Upper lobe of right lung (tissue), 1 donor: ENCODE results near the gene SMIM24. TPM values are rescaled to one million over a fixed set of nuclear protein-coding genes. Genes with fewer than 3 reads are reported as not detected.
A peak's percentile ranks its signal among the peaks of the same experiment; 100 is the strongest.
"Not testable (repeated sequence)": the region's sequence is repeated elsewhere in the genome, so short reads cannot be mapped to it uniquely, and the experiment has no call there.

Experiments used
- ATAC-seq: fragments of 200-7000 bp; cut with Tn5 transposase; one replicate; pipeline ENCODE4 v1.9.1; 2020; ENCODE audit warnings: mild to moderate bottlenecking, moderate library complexity
- DNase-seq: peaks from one replicate; pipeline ENCODE4 v3.0.0-alpha.2; 2020
- H3K27ac ChIP-seq: fragments of 200-600 bp; one replicate; pipeline ENCODE4 v1.8.0; 2022
- H3K27me3 ChIP-seq: fragments of 200-600 bp; one replicate; pipeline ENCODE4 v1.8.0; 2022; ENCODE audit warnings: mild to moderate bottlenecking
- H3K36me3 ChIP-seq: fragments of 200-600 bp; one replicate; pipeline ENCODE4 v1.8.0; 2022
- H3K4me1 ChIP-seq: fragments of 200-600 bp; one replicate; pipeline ENCODE4 v1.8.0; 2022
- H3K4me3 ChIP-seq: fragments of 200-600 bp; one replicate; pipeline ENCODE4 v1.8.0; 2022; ENCODE audit warnings: mild to moderate bottlenecking
- H3K9me3 ChIP-seq: fragments of 200-600 bp; one replicate; pipeline ENCODE4 v1.8.0; 2022
- CTCF ChIP-seq: fragments of 200-600 bp; IDR thresholded peaks from one replicate; pipeline ENCODE4 v1.8.0; 2022; ENCODE audit warnings: antibody characterized with exemption
- intact Hi-C: fragments of 100-400 bp; cut with DNase I; formaldehyde crosslinking; loops from one replicate; pipeline ENCODE4 v1.11.0; 2022
- total RNA-seq: library from RNA; stranded (reverse); fragmentation: NEBNext Ultra II Directional; extraction: Animal tissue kit (Norgen Biotek cat#: 25700); gene quantifications from one replicate; pipeline ENCODE4 v1.2.1, GENCODE V29; 2021
- donor health status: DM: no; HTN: yes; CAD: no; lungs with severe emphysema.

SMIM24 gene
- total RNA-seq, 1 donor from 2014 or later = not detected

GRCh38 chr19:3433805-3434540 lies 46.4 kb downstream of the SMIM24 start:
- TF ChIP-seq CTCF = no peak
- peak overlapping the region; percentile 55 for H3K4me3 ChIP-seq
- H3K4me1 ChIP-seq = peaks cover 28% of the 10 kb centered on the region
- intact Hi-C loops = loop anchor here (5.0 to 10.0 kb wide), 2 partner anchors 69 to 107 kb away; partner anchors contain the start of gene NFIC
- DNase-seq (no peak), ATAC-seq (no peak)
- peak overlapping the region; percentile 84 for H3K27ac ChIP-seq
- H3K9me3 ChIP-seq = no peaks in the 10 kb centered on the region
- no peaks in the 10 kb centered on the region for H3K27me3 ChIP-seq
- H3K36me3 ChIP-seq = peaks cover 41% of the 10 kb centered on the region

- H3K4me1 ChIP-seq = peaks cover 30% of the 10 kb centered on the region
- peaks cover 37% of the 10 kb centered on the region for H3K36me3 ChIP-seq
- no peak for TF ChIP-seq CTCF
- no peaks in the 10 kb centered on the region for H3K27me3 ChIP-seq
- intact Hi-C loops = loop anchor here (5.0 to 10.0 kb wide), 2 partner anchors 69 to 106 kb away; partner anchors contain the start of gene NFIC
- H3K9me3 ChIP-seq = no peaks in the 10 kb centered on the region
- H3K27ac ChIP-seq = peak overlapping the region; percentile 84
- no peak for DNase-seq
- H3K4me3 ChIP-seq = no peak overlapping the region
- no peak for ATAC-seq
Observed at GRCh38 chr19:3433313-3433712, 47.0 kb downstream of the SMIM24 start.

GRCh38 chr19:3431760-3432397 lies 48.4 kb downstream of the SMIM24 start:
- ATAC-seq (no peak), DNase-seq (no peak)
- Histone ChIP-seq H3K9me3 (no peaks in the 10 kb centered on the region), H3K4me1 (peaks cover 35% of the 10 kb centered on the region), H3K27me3 (no peaks in the 10 kb centered on the region), H3K4me3 (no peak overlapping the region), H3K27ac (peak overlapping the region; percentile 42), H3K36me3 (peaks cover 23% of the 10 kb centered on the region)
- TF ChIP-seq CTCF = no peak
- intact Hi-C loops = loop anchor here (5.0 to 10.0 kb wide), 2 partner anchors 67 to 105 kb away; partner anchors contain the start of gene NFIC

GRCh38 chr19:3430366-3430680 lies 50.0 kb downstream of the SMIM24 start:
- intact Hi-C loops = loop anchor here (5.0 to 10.0 kb wide), 2 partner anchors 66 to 103 kb away; partner anchors contain the start of gene NFIC
- Histone ChIP-seq H3K27ac (peak overlapping the region; percentile 75), H3K4me1 (peaks cover 31% of the 10 kb centered on the region), H3K36me3 (peaks cover 23% of the 10 kb centered on the region)
- H3K27me3 ChIP-seq, H3K4me3 ChIP-seq, ATAC-seq, DNase-seq, H3K9me3 ChIP-seq: not testable (repeated sequence)

- peaks cover 16% of the 10 kb centered on the region for H3K36me3 ChIP-seq
- intact Hi-C loops = no loop called here
- no peak for TF ChIP-seq CTCF
- H3K27me3 ChIP-seq = no peaks in the 10 kb centered on the region
- no peaks in the 10 kb centered on the region for H3K9me3 ChIP-seq
- H3K4me3 ChIP-seq = no peak overlapping the region
- ATAC-seq (no peak), DNase-seq (no peak)
- peaks cover 31% of the 10 kb centered on the region for H3K4me1 ChIP-seq
- no peak overlapping the region for H3K27ac ChIP-seq
Observed at GRCh38 chr19:3426433-3426832, 53.9 kb downstream of the SMIM24 start.

Other genes starting within 250 kb of the SMIM24 start
- 150 TPM for gene NFIC, start 113.9 kb downstream of the SMIM24 start, total RNA-seq
- not detected for gene SMIM44, start 2.9 kb upstream of the SMIM24 start, total RNA-seq
- gene DOHH, start 20.1 kb upstream of the SMIM24 start, total RNA-seq = 12.2 TPM
- gene FZR1, start 25.8 kb upstream of the SMIM24 start, total RNA-seq = 30.8 TPM
- 3.2 TPM for gene TEKTIP1, start 58.6 kb upstream of the SMIM24 start, total RNA-seq
- 95.9 TPM for gene MFSD12, start 77.1 kb upstream of the SMIM24 start, total RNA-seq
- gene HMG20B, start 92.4 kb upstream of the SMIM24 start, total RNA-seq = 60.0 TPM
- gene GIPC3, start 105.0 kb upstream of the SMIM24 start, total RNA-seq = 6.5 TPM
- 4.7 TPM for gene TBXA2R, start 126.3 kb upstream of the SMIM24 start, total RNA-seq
- 24.3 TPM for gene CACTIN, start 146.3 kb upstream of the SMIM24 start, total RNA-seq
- 42.1 TPM for gene PIP5K1C, start 219.9 kb upstream of the SMIM24 start, total RNA-seq
- 23.0 TPM for gene TJP3, start 227.9 kb upstream of the SMIM24 start, total RNA-seq